OCI-LY3 (cell line): ENCODE results near the gene KCTD2.

Source experiments
- H2AFZ ChIP-seq: fragments of 200-600, 300-600 bp; shearing (Covaris generic); 2 replicates; pipeline ENCODE4 v1.6.0; 2014; ENCODE audit warnings: antibody characterized with exemption, low read depth, low read length
- H3K27ac ChIP-seq: fragments of 200-600, 300-600 bp; sonication (generic); 2 replicates; pipeline ENCODE4 v1.5.1; 2014; ENCODE audit warnings: mild to moderate bottlenecking, low read length, moderate library complexity, mixed read lengths
- H3K27me3 ChIP-seq: fragments of 200-600, 300-600 bp; sonication (generic); 2 replicates; pipeline ENCODE4 v1.6.1; 2014; ENCODE audit warnings: low read depth, low read length, mixed read lengths
- H3K36me3 ChIP-seq: fragments of 200-600, 300-600 bp; sonication (generic); replicated peaks from 2 replicates; pipeline ENCODE3; 2014; ENCODE audit warnings: low read depth, low read length, mixed read lengths
- H3K4me1 ChIP-seq: fragments of 300-600, 200-600 bp; sonication (generic); 2 replicates; pipeline ENCODE4 v1.6.1; 2014; ENCODE audit warnings: low read length, mixed read lengths
- H3K4me2 ChIP-seq: fragments of 200-600, 300-600 bp; sonication (generic); 2 replicates; pipeline ENCODE4 v1.6.1; 2014; ENCODE audit warnings: low read length, mixed read lengths
- H3K4me3 ChIP-seq: fragments of 300-600, 200-600 bp; sonication (generic); 2 replicates; pipeline ENCODE4 v1.5.1; 2014; ENCODE audit warnings: antibody characterized with exemption, mild to moderate bottlenecking, low read length, moderate library complexity
- H3K79me2 ChIP-seq: fragments of 300-600, 200-600 bp; shearing (Covaris generic); 2 replicates; pipeline ENCODE4 v1.6.1; 2014; ENCODE audit warnings: mild to moderate bottlenecking, low read length, mixed read lengths
- H3K9ac ChIP-seq: fragments of 300-600, 200-600 bp; shearing (Covaris generic); 2 replicates; pipeline ENCODE4 v1.6.0; 2014; ENCODE audit warnings: mild to moderate bottlenecking, low read length, moderate library complexity
- H3K9me3 ChIP-seq: fragments of 200-600, 300-600 bp; shearing (Covaris generic); 2 replicates; pipeline ENCODE4 v1.6.1; 2014; ENCODE audit warnings: low read length, mixed read lengths; ENCODE audit not compliant: insufficient read depth
- H4K20me1 ChIP-seq: fragments of 200-600, 300-600 bp; sonication (generic); 2 replicates; pipeline ENCODE4 v1.6.1; 2016; ENCODE audit warnings: low read length, mixed read lengths; ENCODE audit not compliant: insufficient read depth
- EZH2phosphoT487 ChIP-seq: fragments of 200-600 bp; shearing (Covaris generic); IDR thresholded peaks from 2 replicates; pipeline ENCODE4 v1.6.1; 2018; ENCODE audit warnings: antibody characterized with exemption, mixed run types, low read depth
- TF ChIP-seq, protein P1 (sequence below): fragments of 200-600, 300-600 bp; sonication (generic); IDR thresholded peaks from 2 replicates; pipeline ENCODE4 v1.5.1; 2014; ENCODE audit warnings: antibody characterized with exemption, low read length, low read depth

KCTD2 gene

DNA sequence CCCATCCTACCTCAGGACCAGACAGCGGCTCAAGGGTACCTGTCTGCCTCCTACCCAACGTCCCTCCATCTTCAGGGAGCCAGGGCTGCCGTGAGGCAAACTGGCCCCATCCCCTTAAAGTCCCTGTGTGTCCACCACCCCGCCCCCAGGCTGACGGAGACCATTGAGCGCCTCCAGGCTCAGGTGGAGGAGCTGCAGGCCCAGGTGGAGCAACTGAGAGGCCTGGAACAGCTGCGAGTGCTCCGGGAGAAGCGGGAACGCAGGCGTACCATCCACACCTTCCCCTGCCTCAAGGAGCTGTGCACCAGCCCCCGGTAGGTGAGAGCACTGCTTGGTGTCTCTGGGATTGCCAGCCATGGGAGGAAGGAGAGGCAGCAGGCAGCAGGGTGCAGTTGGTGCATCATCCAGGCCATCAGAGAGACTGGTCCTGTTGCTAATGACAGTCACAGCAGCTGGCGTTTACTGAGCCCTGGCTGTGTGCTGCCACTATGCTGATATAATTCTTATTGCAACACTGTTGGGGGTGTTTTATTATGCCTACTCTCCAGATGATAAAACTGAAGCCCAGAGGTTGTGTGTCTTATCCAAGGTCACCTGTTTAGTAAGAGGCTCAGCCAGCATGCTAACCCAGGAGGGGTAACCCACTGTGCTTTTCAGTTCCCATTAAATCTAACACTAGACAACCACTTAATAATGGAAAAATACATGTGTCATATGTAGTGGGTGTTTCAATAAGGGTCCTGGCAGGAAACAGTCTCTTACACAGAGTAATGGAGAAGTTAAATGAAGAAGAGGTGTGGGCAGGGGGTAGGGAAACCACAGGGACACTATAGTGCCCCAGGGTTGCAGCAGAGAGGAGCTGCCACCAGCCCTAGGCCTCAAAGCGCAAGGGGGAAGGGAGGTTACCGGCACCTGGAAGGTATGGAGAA, 44.8 kb upstream of the KCTD2 start:
- TF ChIP-seq EZH2phosphoT487 = no peak
- TF ChIP-seq, protein P1, sequence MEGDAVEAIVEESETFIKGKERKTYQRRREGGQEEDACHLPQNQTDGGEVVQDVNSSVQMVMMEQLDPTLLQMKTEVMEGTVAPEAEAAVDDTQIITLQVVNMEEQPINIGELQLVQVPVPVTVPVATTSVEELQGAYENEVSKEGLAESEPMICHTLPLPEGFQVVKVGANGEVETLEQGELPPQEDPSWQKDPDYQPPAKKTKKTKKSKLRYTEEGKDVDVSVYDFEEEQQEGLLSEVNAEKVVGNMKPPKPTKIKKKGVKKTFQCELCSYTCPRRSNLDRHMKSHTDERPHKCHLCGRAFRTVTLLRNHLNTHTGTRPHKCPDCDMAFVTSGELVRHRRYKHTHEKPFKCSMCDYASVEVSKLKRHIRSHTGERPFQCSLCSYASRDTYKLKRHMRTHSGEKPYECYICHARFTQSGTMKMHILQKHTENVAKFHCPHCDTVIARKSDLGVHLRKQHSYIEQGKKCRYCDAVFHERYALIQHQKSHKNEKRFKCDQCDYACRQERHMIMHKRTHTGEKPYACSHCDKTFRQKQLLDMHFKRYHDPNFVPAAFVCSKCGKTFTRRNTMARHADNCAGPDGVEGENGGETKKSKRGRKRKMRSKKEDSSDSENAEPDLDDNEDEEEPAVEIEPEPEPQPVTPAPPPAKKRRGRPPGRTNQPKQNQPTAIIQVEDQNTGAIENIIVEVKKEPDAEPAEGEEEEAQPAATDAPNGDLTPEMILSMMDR = no peak
- H3K4me2 ChIP-seq = no peak overlapping the region
- H2AFZ ChIP-seq = no peak overlapping the region
- H3K9ac ChIP-seq = no peak overlapping the region
- H3K79me2 ChIP-seq = no peaks in the 10 kb centered on the region
- no peaks in the 10 kb centered on the region for H3K9me3 ChIP-seq
- no peak overlapping the region for H3K27ac ChIP-seq
- no peaks in the 10 kb centered on the region for H4K20me1 ChIP-seq
- no peaks in the 10 kb centered on the region for H3K36me3 ChIP-seq
- H3K4me3 ChIP-seq = no peak overlapping the region
- H3K4me1 ChIP-seq = no peaks in the 10 kb centered on the region
- H3K27me3 ChIP-seq = no peaks in the 10 kb centered on the region

DNA sequence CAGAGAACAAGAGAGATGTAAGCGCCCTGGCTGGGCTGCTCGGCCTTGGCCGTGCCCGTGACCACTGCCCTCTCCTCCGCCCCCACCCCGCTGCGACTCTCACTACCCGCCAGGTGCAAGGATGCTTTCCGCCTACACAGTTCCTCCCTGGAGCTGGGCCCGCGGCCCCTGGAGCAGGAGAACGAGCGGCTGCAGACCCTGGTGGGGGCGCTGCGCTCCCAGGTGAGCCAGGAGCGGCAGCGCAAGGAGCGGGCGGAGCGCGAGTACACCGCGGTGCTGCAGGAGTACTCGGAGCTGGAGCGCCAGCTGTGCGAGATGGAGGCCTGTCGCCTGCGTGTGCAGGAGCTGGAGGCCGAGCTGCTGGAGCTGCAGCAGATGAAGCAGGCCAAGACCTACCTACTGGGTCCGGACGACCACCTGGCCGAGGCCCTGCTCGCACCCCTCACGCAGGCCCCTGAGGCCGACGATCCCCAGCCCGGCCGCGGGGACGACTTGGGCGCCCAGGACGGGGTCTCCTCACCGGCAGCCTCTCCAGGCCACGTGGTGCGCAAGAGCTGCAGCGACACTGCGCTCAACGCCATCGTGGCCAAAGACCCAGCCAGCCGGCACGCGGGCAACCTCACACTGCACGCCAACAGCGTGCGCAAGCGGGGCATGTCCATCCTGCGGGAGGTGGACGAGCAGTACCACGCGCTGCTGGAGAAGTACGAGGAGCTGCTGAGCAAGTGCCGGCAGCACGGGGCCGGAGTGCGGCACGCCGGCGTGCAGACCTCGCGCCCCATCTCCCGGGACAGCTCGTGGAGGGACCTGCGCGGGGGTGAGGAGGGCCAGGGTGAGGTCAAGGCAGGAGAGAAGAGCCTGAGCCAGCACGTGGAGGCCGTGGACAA, 43.7 kb upstream of the KCTD2 start:
- Histone ChIP-seq H3K27me3 (no peaks in the 10 kb centered on the region), H3K4me3 (no peak overlapping the region), H3K27ac (no peak overlapping the region), H3K4me2 (no peak overlapping the region), H3K79me2 (no peaks in the 10 kb centered on the region), H3K36me3 (no peaks in the 10 kb centered on the region), H2AFZ (no peak overlapping the region), H3K9me3 (no peaks in the 10 kb centered on the region), H4K20me1 (no peaks in the 10 kb centered on the region), H3K9ac (no peak overlapping the region), H3K4me1 (no peaks in the 10 kb centered on the region)
- TF ChIP-seq EZH2phosphoT487 = no peak

- H4K20me1 ChIP-seq = no peaks in the 10 kb centered on the region
- no peak overlapping the region for H3K27ac ChIP-seq
- no peaks in the 10 kb centered on the region for H3K27me3 ChIP-seq
- H3K9me3 ChIP-seq = no peaks in the 10 kb centered on the region
- H3K4me3 ChIP-seq = no peak overlapping the region
- H3K36me3 ChIP-seq = no peaks in the 10 kb centered on the region
- H3K9ac ChIP-seq = no peak overlapping the region
- no peaks in the 10 kb centered on the region for H3K79me2 ChIP-seq
- H2AFZ ChIP-seq = no peak overlapping the region
- H3K4me1 ChIP-seq = no peaks in the 10 kb centered on the region
- no peak for TF ChIP-seq EZH2phosphoT487
- H3K4me2 ChIP-seq = no peak overlapping the region
Observed at GRCh38 chr17:75003957-75004355, 43.1 kb upstream of the KCTD2 start.

DNA sequence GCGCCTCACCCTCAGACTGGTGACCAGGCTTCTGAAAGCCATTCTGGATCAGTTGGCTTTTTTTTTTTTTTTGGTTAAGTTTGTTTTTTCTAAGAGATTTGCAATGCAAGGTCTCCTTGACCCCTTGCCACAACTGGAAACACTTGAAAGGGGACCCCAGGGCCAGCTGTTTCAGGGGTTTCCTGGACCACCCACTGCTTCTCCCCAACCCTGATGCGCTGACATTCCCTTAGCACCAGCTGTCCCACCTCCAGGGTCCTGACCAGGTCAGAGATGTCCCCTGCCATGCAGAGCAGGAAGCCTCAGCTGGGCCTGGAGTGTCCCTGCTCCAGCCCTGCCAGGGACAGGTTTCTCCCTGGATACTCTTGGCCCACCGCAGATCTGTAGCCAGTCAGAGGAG, 42.7 kb upstream of the KCTD2 start:
- no peak overlapping the region for H2AFZ ChIP-seq
- H3K4me1 ChIP-seq = no peaks in the 10 kb centered on the region
- no peaks in the 10 kb centered on the region for H4K20me1 ChIP-seq
- no peaks in the 10 kb centered on the region for H3K36me3 ChIP-seq
- no peak overlapping the region for H3K4me2 ChIP-seq
- no peaks in the 10 kb centered on the region for H3K9me3 ChIP-seq
- no peak overlapping the region for H3K4me3 ChIP-seq
- H3K27me3 ChIP-seq = no peaks in the 10 kb centered on the region
- H3K9ac ChIP-seq = no peak overlapping the region
- TF ChIP-seq, protein P1 = no peak
- no peak for TF ChIP-seq EZH2phosphoT487
- no peak overlapping the region for H3K27ac ChIP-seq
- H3K79me2 ChIP-seq = no peaks in the 10 kb centered on the region
